Left cardiac atrium (tissue), 4 donors: ENCODE results near the gene APLNR. TPM values are rescaled to one million over a fixed set of nuclear protein-coding genes. Genes with fewer than 3 reads are reported as not detected.
"Not testable (repeated sequence)": the region's sequence is repeated elsewhere in the genome, so short reads cannot be mapped to it uniquely, and the experiment has no call there.

Source experiments
- ATAC-seq, 2 donors: fragments of 200-7000 bp; cut with Tn5 transposase; one replicate each; pipeline ENCODE4 v1.9.1; 2020; ENCODE audit warnings: mild to moderate bottlenecking in 2 of 2, moderate library complexity in 2 of 2
- DNase-seq: peaks from one replicate; pipeline ENCODE4 v3.0.0-alpha.2; 2020
- intact Hi-C, 2 donors: fragments of 100-400 bp; cut with DNase I; formaldehyde crosslinking; loops; one replicate each; pipeline versions ENCODE4 v1.14.1 to v1.15.1; 2022 to 2023
- long read RNA-seq: library from polyadenylated mRNA; unstranded; transcript quantifications from one replicate; pipeline ENCODE4 v2.0.0, GENCODE V29; 2021
- total RNA-seq, 2 donors: library from RNA; stranded (reverse); fragmentation: NEBNext Ultra II Directional; extraction: Animal tissue kit (Norgen Biotek cat#: 25700); gene quantifications; one replicate each; pipeline ENCODE4 v1.2.1, GENCODE V29; 2021
- donor health status: DM: no; HTN: yes; CAD: no.
- donor health status: DM: no; HTN: yes; CAD: no; lungs with severe emphysema.
- donor health status: DM: yes; HTN: yes; CAD: no.
- donor health status: Dilated cardiomyopathy.

The APLNR gene
- total RNA-seq, result 10 to 100 TPM; 20.2 to 21.6 TPM
- long read RNA-seq, transcript APLNR-202 (1 exons, 3,609 nt), result major isoform, 29 of 29 reads
- long read RNA-seq, partial matches to known transcripts, result 0 of 29 reads
- long read RNA-seq, other reads (novel, unspliced or antisense), result 0 of 29 reads

DNA sequence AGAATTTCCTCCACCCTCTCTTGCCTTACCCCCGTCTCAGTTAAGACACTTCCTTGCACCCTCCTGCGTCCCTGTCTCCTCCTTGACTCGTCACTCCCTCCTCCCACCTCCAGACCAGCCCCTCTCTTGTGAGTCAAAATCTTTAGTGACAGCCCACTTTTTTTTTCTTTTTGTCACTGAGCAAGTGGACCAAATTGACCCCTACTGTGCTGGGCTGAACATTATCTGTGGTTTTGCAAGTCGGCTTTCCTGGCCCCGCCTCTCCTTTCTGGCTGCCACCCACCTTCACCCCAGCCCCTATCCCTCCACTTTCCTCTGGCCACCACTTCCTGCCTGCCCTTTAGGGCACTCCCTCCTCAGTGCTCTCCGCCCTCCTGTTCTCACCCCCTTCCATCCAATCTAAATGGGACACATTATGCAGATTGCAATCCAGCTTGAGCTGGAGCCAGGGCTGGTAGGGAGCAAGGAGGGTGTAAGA, at the start of gene APLNR:
APLNR (minus strand) TSS at position 47 of the 478 bp plus-strand sequence. CDS start 246 bp downstream, outside the sequence.
- ATAC-seq (peak; percentile 55 to 62), DNase-seq (no peak)
- intact Hi-C loops, result no loop called here

DNA sequence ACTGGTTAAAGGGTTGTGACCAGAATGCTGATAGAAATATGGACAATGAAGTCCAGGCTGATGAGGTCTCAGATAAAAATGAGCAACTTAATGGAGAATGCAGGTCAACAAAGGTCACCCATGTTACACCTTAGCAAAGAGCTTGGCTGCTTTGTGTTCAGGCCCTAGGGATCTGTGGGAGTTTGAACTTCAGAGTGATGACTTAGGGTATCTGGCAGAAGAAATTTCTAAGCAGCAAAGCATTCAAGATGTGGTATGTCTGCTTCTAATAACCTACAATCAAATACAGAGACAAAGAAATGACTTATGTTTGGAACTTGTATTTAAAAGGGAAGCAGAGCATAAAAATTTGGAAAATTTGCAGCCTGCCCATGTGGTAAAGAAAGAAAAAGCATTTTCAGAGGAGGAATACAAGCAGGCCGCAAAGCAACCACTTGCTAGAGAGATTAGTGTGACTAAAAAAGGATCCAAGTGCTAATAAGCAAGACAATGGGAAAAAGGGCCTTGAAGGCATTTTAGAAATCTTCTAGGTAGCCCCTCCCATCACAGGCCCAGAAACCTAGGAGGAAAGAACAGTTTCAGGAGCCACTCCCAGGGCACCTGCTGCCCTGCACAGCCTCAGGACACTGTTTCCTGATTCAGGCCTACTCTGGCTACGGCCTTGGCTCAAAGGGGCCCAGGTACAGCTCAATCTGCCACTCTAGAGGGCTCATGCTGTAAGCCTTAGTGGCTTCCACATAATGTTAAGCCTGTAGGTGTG, 46.4 kb upstream of the APLNR start:
- ATAC-seq, result no peak
- DNase-seq, result no peak
- intact Hi-C loops, result no loop called here

DNA sequence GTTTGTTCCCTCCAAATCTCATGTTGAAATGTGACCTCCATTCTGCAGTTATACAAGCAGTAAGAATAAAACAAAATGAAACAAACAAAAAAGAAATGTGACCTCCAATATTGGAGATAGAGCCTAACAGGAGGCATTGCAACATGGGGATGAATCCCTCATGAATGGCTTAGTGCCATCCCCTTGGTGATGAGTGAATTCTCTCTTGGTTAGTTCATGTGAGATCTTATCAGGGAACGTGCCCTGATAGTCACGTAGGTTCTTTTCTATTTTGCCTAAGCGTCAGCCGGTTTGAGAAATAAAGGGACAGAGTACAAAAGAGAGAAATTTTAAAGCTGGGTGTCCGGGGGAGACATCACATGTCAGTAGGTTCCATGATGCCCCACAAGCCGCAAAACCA, 44.5 kb upstream of the APLNR start:
- ATAC-seq, intact Hi-C loops: not testable (repeated sequence)

DNA sequence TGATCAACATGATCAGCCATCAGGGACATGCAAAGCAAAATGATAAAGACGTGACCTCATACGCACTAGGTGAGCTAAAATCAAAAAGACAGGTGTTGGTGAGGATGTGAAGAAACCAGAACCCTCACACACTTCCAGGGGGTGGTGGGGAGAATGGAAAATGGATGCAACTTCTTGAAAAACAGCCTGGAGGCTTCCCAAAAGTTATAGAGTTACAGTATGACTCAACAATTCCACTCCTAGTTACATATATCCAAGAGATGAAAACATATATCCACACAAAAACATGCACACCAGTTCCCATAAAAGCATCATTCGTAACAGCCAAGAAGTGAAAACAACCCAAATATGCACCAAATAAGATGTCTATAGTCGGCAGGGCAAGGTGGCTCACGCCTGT, 42.1 kb upstream of the APLNR start:
- ATAC-seq (no peak), DNase-seq (no peak)
- intact Hi-C loops, result no loop called here

More for the DNA sequence above, 44.5 kb upstream of the APLNR start:
- DNase-seq, result not testable (repeated sequence)

DNA sequence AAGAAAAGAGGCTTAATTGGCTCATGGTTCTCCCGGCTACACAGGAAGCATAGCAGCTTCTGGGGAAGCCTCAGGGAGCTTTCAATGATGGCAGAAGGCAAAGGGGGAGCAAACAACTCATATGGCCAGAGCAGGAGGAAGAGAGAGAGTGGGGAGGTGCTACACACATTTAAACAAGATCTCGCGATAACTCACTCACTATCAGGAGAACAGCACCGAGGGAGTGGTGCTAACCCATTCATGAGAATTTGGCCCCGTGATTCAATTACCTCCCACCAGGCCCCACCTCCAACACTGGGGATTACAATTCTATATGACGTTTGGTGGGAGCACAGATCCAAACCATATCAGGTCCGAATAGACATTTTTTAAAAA, 41.7 kb upstream of the APLNR start:
- intact Hi-C loops, result no loop called here
- DNase-seq (no peak), ATAC-seq (no peak)

DNA sequence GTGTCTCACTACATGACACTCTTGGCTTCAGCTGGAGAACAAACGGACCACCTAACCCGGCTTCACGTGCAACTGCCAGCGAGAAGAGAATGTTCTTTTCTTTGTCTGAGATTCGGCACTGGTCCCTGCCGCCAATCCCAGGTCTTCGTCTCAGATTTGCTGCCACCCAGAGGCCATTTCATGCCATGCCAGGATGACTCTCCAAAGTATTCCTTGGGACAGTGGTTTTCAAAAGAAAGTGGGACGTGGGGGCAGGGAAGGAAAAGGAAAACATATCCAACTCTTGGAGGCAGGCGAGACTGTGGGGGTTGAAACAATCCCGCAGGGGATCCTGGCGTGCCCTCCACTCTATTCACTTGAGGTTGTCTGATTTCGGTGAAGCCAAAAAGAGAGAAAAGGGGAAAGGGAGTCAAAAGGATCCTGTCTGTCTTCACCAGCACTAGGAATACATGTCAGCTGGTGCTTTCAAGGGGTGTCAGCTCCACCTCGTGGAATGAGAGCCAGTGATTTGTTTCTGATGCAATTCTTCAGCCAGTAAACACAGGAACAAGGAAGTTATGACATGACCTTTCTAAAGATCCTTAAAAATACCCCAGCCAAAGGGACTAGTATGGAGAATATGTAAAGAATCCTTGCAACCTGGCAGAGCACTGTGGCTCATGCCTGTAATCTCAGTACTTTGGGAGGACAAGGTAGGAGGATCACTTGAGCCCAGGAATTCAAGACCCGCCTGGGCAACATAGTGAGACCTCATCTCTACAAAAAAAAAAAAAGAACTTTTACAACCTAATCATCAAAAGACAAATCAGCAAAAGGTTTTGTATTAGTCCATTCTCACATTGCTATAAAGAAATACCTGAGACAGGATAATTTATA, 41.0 kb upstream of the APLNR start:
- intact Hi-C loops, result no loop called here
- DNase-seq (peak; percentile 80), ATAC-seq (peak; percentile 73 to 78)

DNA sequence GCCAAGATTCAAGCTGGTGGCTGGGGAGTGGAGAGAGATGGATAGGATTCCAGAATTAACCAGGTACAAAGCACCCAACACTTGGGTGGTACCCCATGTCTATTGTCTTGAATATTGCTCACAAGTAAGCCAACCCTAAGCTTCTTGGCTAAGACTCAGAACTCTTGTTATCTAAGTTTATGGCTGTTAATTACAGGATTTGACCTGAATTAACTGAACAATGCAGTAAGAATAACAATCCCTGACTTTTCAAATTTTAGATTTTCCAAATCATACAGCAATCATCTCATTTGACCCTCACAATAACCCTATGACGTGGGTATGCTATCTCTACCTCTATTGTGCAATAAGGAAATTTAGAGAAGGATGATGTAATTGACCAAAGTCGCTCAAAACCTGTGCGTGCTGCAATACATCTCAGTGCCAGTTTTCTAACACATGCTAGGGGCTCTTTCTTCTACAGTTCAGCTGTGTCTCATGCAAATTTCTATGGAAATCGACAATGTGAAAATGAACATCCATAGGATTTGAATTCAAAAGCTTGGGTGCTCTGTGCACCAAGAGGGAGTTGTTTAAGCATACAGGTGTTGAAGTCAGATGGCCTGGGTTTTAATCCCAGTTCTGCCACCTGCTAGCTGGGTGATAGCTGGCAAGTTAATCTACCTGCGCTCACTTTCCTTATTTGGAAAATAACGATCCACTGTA, 40.1 kb upstream of the APLNR start:
- DNase-seq (no peak), ATAC-seq (peak; percentile 35 to 75)
- intact Hi-C loops, result no loop called here

- intact Hi-C loops, result no loop called here
- ATAC-seq, result no peak
Observed at GRCh38 chr11:57276169-57276970, 39.3 kb upstream of the APLNR start.

GRCh38 chr11:57275582-57275981, 38.5 kb upstream of the APLNR start:
- intact Hi-C loops, result no loop called here
- peak; percentile 8 to 21 for ATAC-seq
- DNase-seq, result no peak

More at GRCh38 chr11:57276169-57276970, 39.3 kb upstream of the APLNR start:
- DNase-seq, result no peak

DNA sequence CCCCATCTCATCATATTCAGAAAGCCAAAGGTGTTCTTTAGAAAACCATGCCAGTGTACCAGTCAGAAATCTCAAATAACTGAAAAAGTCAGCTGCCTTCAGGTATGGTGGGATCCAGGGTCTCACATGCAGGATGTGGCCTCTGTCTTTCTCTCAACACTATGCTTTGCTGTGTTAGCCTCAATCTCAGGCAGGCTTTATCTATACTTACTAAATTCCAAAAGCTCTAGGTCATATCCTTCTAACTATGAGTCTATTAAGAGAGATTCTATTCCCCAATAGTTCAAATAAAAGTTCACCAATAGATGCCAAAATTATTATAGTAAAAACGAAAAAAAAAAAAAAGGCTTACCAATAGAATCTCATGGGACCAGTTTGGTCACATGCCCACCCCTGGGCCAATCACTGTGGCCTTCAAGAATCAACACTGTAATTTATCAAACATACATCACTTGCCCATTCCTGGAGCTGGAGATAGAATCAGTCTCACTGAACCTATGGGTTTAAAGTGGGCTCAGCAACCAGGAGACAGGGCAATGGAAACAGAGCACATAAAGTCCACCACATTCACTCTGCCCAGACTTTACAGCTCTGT, 38.0 kb upstream of the APLNR start:
- DNase-seq (no peak), ATAC-seq (no peak)
- intact Hi-C loops, result no loop called here

GRCh38 chr11:57273448-57274058, 36.5 kb upstream of the APLNR start:
- no peak for DNase-seq
- ATAC-seq, result no peak
- intact Hi-C loops, result no loop called here

DNA sequence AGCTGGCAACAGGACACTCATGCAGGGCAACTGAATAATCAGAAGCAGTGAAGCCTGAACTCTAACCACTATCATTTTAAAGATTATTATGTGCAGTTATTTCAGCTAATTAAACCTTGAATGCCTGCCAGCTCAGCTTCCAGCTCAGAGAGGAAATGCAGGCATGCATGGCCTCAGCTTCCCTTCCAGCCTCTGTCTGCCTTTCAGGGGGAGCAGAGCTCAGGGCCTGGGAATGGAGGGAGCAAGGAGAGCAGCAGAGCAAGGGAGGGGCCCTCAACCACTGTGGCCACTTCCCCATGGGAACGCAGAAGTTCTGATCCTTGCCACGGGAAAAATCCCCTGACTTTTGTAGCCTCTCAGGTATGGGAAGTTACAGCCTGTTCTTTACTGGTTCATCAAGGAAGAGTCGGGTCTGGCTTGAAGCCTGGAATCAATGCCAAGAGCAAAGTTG, 32.5 kb upstream of the APLNR start:
- no peak for DNase-seq
- intact Hi-C loops, result no loop called here
- ATAC-seq, result peak in 1 of 2 donors; percentile 38

- no peak for DNase-seq
- intact Hi-C loops, result no loop called here
- no peak for ATAC-seq
Observed at GRCh38 chr11:57266157-57266556, 29.1 kb upstream of the APLNR start.

- ATAC-seq, result no peak
- no peak for DNase-seq
- intact Hi-C loops, result no loop called here
Observed at GRCh38 chr11:57263351-57263750, 26.3 kb upstream of the APLNR start.

DNA sequence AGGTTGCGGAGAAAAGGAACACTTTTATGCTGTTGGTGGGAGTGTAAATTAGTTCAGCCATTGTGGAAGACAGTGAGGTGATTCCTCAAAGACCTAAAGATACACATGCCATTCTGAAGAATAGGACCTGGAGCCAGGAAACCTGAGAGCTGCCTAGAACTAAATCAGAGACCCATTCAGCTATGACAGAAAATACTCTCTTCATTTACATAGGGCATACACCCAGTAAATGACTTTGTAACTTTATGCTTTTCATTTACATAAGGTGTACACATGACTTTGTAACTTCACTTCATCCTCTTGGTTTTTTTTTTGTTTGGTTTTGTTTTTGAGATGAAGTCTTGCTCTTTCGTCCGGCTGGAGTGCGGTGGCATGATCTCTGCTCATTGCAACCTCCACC, 25.1 kb upstream of the APLNR start:
- no peak for DNase-seq
- ATAC-seq, result no peak
- intact Hi-C loops, result no loop called here

GRCh38 chr11:57260937-57261783, 24.1 kb upstream of the APLNR start:
- intact Hi-C loops, result no loop called here
- DNase-seq (no peak), ATAC-seq (no peak)

- ATAC-seq, result no peak
- intact Hi-C loops, result no loop called here
Observed at GRCh38 chr11:57256119-57256518, 19.1 kb upstream of the APLNR start.

More at GRCh38 chr11:57256119-57256518, 19.1 kb upstream of the APLNR start:
- no peak for DNase-seq
